Panc1 (cell line): ENCODE measurements around the gene CORO1C.

Source experiments
- POLR2AphosphoS5 ChIP-seq: IDR thresholded peaks from 2 replicates; pipeline ENCODE4 v1.6.1; 2012; ENCODE audit warnings: mild to moderate bottlenecking, low read depth, low read length, moderate library complexity
- TF ChIP-seq, protein P1 (sequence below): fragments of 450-650 bp; IDR thresholded peaks from 2 replicates; pipeline ENCODE4 v1.5.1; 2017; ENCODE audit warnings: mild to moderate bottlenecking

DNA sequence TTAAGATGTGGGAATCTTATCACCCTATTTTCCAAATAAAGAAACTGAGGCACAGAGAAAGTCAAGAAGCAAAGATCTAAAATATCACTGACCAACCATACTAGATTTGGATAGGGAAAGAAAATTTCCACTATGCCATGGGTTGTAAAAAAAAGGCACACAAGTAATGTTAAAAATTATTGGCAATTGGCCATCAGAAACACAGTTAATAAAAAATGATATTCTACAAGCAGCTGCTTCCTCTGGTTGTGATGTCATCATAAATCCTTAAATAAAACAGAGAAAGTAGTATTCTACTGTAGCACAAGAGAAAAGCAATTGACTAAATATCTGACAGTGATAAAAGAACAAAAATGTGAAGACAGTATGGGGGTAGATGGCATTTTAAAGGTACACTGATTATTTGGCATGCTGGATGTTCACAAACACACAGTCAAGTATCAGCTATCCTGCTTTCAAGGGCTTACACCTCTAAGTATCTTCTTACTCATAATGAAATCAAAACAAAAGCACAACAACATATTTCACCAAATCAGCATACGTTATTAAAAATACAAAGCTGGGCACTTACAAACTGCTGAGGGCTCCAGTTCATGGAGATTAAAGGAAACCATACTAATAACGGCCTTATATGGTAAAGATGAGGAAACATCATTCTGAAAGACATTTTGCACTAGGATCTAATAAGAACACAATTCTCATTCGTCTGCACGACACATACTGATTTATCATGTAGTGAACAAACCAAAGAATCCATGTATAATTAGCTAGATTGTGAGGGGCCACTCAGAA, 45.7 kb downstream of the CORO1C start:
- TF ChIP-seq, protein P1, sequence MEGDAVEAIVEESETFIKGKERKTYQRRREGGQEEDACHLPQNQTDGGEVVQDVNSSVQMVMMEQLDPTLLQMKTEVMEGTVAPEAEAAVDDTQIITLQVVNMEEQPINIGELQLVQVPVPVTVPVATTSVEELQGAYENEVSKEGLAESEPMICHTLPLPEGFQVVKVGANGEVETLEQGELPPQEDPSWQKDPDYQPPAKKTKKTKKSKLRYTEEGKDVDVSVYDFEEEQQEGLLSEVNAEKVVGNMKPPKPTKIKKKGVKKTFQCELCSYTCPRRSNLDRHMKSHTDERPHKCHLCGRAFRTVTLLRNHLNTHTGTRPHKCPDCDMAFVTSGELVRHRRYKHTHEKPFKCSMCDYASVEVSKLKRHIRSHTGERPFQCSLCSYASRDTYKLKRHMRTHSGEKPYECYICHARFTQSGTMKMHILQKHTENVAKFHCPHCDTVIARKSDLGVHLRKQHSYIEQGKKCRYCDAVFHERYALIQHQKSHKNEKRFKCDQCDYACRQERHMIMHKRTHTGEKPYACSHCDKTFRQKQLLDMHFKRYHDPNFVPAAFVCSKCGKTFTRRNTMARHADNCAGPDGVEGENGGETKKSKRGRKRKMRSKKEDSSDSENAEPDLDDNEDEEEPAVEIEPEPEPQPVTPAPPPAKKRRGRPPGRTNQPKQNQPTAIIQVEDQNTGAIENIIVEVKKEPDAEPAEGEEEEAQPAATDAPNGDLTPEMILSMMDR, result no peak
- no peak for TF ChIP-seq POLR2AphosphoS5
